CD4-positive, alpha-beta T cell (primary cell): ENCODE results near the gene SLC8A2. TPM values are rescaled to one million over a fixed set of nuclear protein-coding genes. Genes with fewer than 3 reads are reported as not detected.

Source experiments
- ATAC-seq: fragments of 200-7000 bp; cut with Tn5 transposase; one replicate; pipeline ENCODE4 v1.10.0; 2022; ENCODE audit warnings: mild to moderate bottlenecking; ENCODE audit not compliant: poor library complexity
- CTCF ChIA-PET: fragments of 350-600 bp; sonication (Branson Sonifier 250); formaldehyde crosslinking; loops from one replicate; lab custom pipeline; 2021; ENCODE audit warnings: antibody characterized with exemption, inconsistent platforms; lab: Charles Lee
- POLR2A ChIA-PET: fragments of 350-600 bp; sonication (Branson Sonifier 250); formaldehyde crosslinking; loops from one replicate; lab custom pipeline; 2021; ENCODE audit warnings: antibody characterized with exemption, inconsistent platforms; lab: Charles Lee
- DNase-seq, 14 experiments: peaks; one replicate each; pipeline ENCODE4 v3.0.0-alpha.2; 2013 to 2020; ENCODE audit warnings: mixed read lengths in 2 of 14
- H3K27ac ChIP-seq, 2 donors: one replicate each; pipeline versions ENCODE4 v1.5.1 to v1.7.0; 2013; ENCODE audit warnings: low read length in 2 of 2, low read depth in 1 of 2, mild to moderate bottlenecking in 1 of 2
- H3K27me3 ChIP-seq, 2 experiments: 1 replicate in 1 of 2; 2 replicates in 1 of 2; pipeline versions ENCODE4 v1.6.1 to v1.7.0; 2013; ENCODE audit warnings: low read length in 2 of 2, control low read depth in 1 of 2, mild to moderate bottlenecking in 1 of 2, moderate library complexity in 1 of 2; ENCODE audit not compliant: insufficient read depth in 2 of 2, control insufficient read depth in 1 of 2
- H3K36me3 ChIP-seq: one replicate; pipeline ENCODE4 v1.6.1; 2013; ENCODE audit warnings: low read length, control low read depth; ENCODE audit not compliant: insufficient read depth
- H3K4me1 ChIP-seq: one replicate; pipeline ENCODE4 v1.6.1; 2013; ENCODE audit warnings: low read length, control low read depth; ENCODE audit not compliant: insufficient read depth
- H3K4me3 ChIP-seq: one replicate; pipeline ENCODE4 v1.5.1; 2013; ENCODE audit warnings: mild to moderate bottlenecking, low read length, moderate library complexity
- H3K9me3 ChIP-seq, 2 experiments: 1 replicate in 1 of 2; 2 replicates in 1 of 2; pipeline versions ENCODE4 v1.6.1 to v1.7.0; 2013; ENCODE audit warnings: low read length in 2 of 2, mild to moderate bottlenecking in 2 of 2, control low read depth in 1 of 2, moderate library complexity in 1 of 2; ENCODE audit not compliant: control insufficient read depth in 1 of 2, insufficient read depth in 1 of 2
- H3K27ac Mint-ChIP-seq: one replicate; pipeline ENCODE4 v1.8.0; 2020; ENCODE audit warnings: mixed read lengths
- H3K27me3 Mint-ChIP-seq: one replicate; pipeline ENCODE4 v1.8.0; 2021; ENCODE audit warnings: mixed read lengths
- H3K36me3 Mint-ChIP-seq: one replicate; pipeline ENCODE4 v1.8.0; 2021; ENCODE audit warnings: low read depth, mixed read lengths
- H3K4me1 Mint-ChIP-seq: one replicate; pipeline ENCODE4 v1.8.0; 2021; ENCODE audit warnings: low read depth, mixed read lengths
- H3K4me3 Mint-ChIP-seq: one replicate; pipeline ENCODE4 v1.8.0; 2020; ENCODE audit warnings: mild to moderate bottlenecking, mixed read lengths
- H3K9me3 Mint-ChIP-seq: one replicate; pipeline ENCODE4 v1.8.0; 2020; ENCODE audit warnings: mixed read lengths
- intact Hi-C, 2 experiments: fragments of 100-400 bp; cut with DNase I in 1 of 2; cut with micrococcal nuclease in 1 of 2; formaldehyde crosslinking; loops; one replicate each; pipeline versions ENCODE4 v1.15.1 to v1.9.0; 2023 to 2025; cut with DNase I, micrococcal nuclease
- total RNA-seq, 174 experiments: library from RNA in 2 of 174; stranded (reverse) in 2 of 174; gene quantifications; one replicate each; pipeline ENCODE4 v1.2.3 and lab custom pipeline; 2021 to 2026
- TF ChIP-seq, protein P1 (sequence below): fragments of 200-600 bp; IDR thresholded peaks from one replicate; pipeline ENCODE4 v1.8.0; 2022; ENCODE audit warnings: antibody characterized with exemption, mild to moderate bottlenecking

The SLC8A2 gene
- total RNA-seq, 2 experiments from 2014 or later, result not detected

DNA sequence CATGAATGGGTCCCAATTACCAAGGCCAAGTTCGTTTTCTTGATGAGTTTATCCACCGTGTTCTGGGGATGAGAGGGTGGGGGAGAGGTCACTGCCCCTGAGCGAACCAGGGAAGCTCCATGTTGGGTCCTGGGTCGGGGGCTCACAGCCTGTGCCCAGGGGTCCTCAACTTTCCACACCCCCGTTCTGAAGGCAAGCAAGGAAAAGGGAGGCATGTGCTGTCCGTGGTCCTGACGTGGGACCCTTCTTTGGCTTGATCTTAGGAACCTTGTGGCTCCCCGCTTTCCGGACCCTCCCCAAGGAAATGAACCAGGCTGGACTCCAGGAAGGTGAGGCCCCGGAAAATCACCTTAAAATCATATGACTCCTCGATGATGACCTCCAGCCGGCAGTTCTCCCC is 34.2 kb downstream of the SLC8A2 start:
- ChIA-PET CTCF (interaction anchor here (1.1 to 2.0 kb wide), 2 partner anchors 11 to 269 kb away, joined by 12 to 20 read pairs; no protein-coding TSS in a partner anchor), POLR2A (no interaction called here)
- peaks cover 12% of the 10 kb centered on the region for H3K4me1 Mint-ChIP-seq
- Histone ChIP-seq H3K27ac (no peak overlapping the region), H3K27me3 (peaks cover 23 to 30% of the 10 kb centered on the region in 2 experiments), H3K36me3 (no peaks in the 10 kb centered on the region), H3K9me3 (no peaks in the 10 kb centered on the region), H3K4me3 (no peak overlapping the region), H3K4me1 (peaks cover 15% of the 10 kb centered on the region)
- TF ChIP-seq, protein P1, sequence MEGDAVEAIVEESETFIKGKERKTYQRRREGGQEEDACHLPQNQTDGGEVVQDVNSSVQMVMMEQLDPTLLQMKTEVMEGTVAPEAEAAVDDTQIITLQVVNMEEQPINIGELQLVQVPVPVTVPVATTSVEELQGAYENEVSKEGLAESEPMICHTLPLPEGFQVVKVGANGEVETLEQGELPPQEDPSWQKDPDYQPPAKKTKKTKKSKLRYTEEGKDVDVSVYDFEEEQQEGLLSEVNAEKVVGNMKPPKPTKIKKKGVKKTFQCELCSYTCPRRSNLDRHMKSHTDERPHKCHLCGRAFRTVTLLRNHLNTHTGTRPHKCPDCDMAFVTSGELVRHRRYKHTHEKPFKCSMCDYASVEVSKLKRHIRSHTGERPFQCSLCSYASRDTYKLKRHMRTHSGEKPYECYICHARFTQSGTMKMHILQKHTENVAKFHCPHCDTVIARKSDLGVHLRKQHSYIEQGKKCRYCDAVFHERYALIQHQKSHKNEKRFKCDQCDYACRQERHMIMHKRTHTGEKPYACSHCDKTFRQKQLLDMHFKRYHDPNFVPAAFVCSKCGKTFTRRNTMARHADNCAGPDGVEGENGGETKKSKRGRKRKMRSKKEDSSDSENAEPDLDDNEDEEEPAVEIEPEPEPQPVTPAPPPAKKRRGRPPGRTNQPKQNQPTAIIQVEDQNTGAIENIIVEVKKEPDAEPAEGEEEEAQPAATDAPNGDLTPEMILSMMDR, result no peak
- peaks cover 74% of the 10 kb centered on the region for H3K27me3 Mint-ChIP-seq
- intact Hi-C loops, result loop anchor here (5.0 to 10.0 kb wide), 3 partner anchors 45 to 175 kb away; partner anchors contain the start of genes BICRA (in 1 of the 2) and KPTN (in 1 of the 2)
- DNase-seq (peak in 1 of 14 experiments; percentile 35), ATAC-seq (no peak)
- no peak overlapping the region for H3K4me3 Mint-ChIP-seq
- H3K9me3 Mint-ChIP-seq, result no peaks in the 10 kb centered on the region
- no peak overlapping the region for H3K27ac Mint-ChIP-seq
- no peaks in the 10 kb centered on the region for H3K36me3 Mint-ChIP-seq

DNA sequence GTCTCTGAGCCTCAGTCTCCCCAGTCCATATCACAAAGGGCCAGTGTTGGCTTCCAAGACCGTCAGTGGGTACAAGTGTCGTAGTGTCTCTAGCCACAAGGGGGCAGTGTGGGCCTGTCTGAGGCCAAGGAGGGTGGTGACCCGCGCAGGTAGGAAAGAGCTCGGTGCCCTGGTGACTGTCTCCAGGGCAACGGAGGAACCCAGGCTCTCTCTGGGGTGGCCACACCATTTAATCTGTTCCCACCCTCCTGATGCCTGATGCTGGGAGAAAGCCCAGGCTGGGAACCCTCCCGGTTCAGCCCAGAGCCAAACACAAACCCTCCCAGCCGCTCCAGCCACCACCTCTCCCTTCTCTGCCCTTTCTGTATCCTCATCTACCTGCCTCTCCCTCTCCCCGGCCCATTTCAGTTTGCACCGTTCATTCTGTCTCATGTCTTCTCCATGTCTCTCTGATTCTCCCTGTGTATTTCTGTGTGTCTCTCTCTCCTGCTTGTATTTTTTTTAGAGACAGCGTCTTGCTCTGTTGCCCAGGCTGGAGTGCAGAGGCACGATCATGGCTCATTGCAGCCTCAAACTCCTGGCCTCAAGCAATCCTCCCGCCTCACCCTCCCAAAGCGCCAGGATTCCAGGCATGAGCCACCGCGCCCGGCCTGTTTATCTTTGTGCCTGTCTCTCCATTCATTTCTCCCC is 34.8 kb downstream of the SLC8A2 start:
- ChIA-PET POLR2A (interaction anchor here (0.6 to 2.0 kb wide), 8 partner anchors 9 to 1707 kb away, joined by 3 to 16 read pairs (median 6); partner anchors contain the start of genes NAPA and NOP53), CTCF (interaction anchor here (0.6 to 5.7 kb wide), 25 partner anchors 9 to 306 kb away, joined by 3 to 50 read pairs (median 5); partner anchors contain the start of genes BICRA, DHX34, EHD2 and KPTN)
- no peaks in the 10 kb centered on the region for H3K9me3 Mint-ChIP-seq
- H3K36me3 ChIP-seq, result no peaks in the 10 kb centered on the region
- peak; percentile 95 for ATAC-seq
- peaks cover 14% of the 10 kb centered on the region for H3K4me1 Mint-ChIP-seq
- intact Hi-C loops, result loop anchor here (1.0 to 10.0 kb wide), 7 partner anchors 45 to 306 kb away; partner anchors contain the start of genes NAPA (in 2 of the 2), BICRA (in 1 of the 2) and KPTN (in 1 of the 2)
- DNase-seq, result peak; percentile 77 to 91 (median 81)
- H3K36me3 Mint-ChIP-seq, result no peaks in the 10 kb centered on the region
- H3K9me3 ChIP-seq, result peaks cover 0 to 4% of the 10 kb centered on the region in 2 experiments
- H3K4me3 ChIP-seq, result no peak overlapping the region
- H3K27me3 Mint-ChIP-seq, result peaks cover 74% of the 10 kb centered on the region
- H3K27ac Mint-ChIP-seq, result no peak overlapping the region
- peak overlapping the region; percentile 11 for H3K4me3 Mint-ChIP-seq
- H3K4me1 ChIP-seq, result peaks cover 15% of the 10 kb centered on the region
- no peak overlapping the region for H3K27ac ChIP-seq
- H3K27me3 ChIP-seq, result peaks cover 21 to 24% of the 10 kb centered on the region in 2 experiments
- TF ChIP-seq, protein P1, result peak; percentile 92

DNA sequence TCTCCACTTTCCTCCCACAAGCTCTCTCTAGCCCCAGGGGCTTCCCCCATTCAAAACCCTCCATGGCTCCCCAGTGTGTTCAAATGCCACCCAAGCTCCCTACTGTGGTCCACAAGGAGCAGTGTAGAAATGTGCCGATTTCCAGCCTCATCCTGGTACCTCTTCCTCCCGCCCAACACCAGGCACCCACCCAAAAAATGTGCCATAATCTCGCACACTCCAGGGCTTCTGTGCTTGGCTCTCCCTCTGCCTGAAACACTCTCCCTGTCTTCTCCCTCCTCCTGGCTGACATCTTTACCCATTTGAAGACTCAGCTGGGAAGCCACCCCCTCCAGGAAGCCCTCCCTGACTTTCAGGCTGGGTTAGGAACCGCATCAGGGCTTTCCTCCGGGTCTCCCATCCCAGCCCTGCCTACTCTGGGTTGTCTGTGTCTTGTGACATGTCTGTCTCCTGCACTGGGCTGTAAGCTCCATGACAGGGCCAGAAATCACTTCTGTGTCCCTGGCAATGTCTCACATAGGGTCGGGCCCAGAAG is 35.7 kb downstream of the SLC8A2 start:
- POLR2A ChIA-PET, result interaction anchor here (0.6 to 2.0 kb wide), 7 partner anchors 8 to 310 kb away, joined by 3 to 16 read pairs (median 6); partner anchors contain the start of genes NAPA and NOP53
- H3K4me3 Mint-ChIP-seq, result no peak overlapping the region
- ATAC-seq, result no peak

More for the DNA sequence above, 35.7 kb downstream of the SLC8A2 start:
- Mint-ChIP-seq H3K27ac (no peak overlapping the region), H3K27me3 (peaks cover 72% of the 10 kb centered on the region), H3K4me1 (peaks cover 18% of the 10 kb centered on the region), H3K9me3 (no peaks in the 10 kb centered on the region), H3K36me3 (no peaks in the 10 kb centered on the region)
- no peak for DNase-seq
- H3K4me1 ChIP-seq, result peaks cover 15% of the 10 kb centered on the region
- H3K36me3 ChIP-seq, result no peaks in the 10 kb centered on the region
- intact Hi-C loops, result loop anchor here (1.0 to 10.0 kb wide), 7 partner anchors 46 to 307 kb away; partner anchors contain the start of genes NAPA (in 2 of the 2), BICRA (in 1 of the 2) and KPTN (in 1 of the 2)
- H3K4me3 ChIP-seq, result no peak overlapping the region
- TF ChIP-seq, protein P1, result no peak
- CTCF ChIA-PET, result interaction anchor here (0.9 to 5.7 kb wide), 13 partner anchors 8 to 307 kb away, joined by 3 to 50 read pairs (median 10); partner anchors contain the start of genes BICRA, EHD2, KPTN and NAPA
- H3K27ac ChIP-seq, result no peak overlapping the region
- H3K27me3 ChIP-seq, result peaks cover 19 to 21% of the 10 kb centered on the region in 2 experiments
- peaks cover 0 to 4% of the 10 kb centered on the region in 2 experiments for H3K9me3 ChIP-seq
